ENCODE measurements around the gene CEP120.
"Not testable (repeated sequence)": the region's sequence is repeated elsewhere in the genome, so short reads cannot be mapped to it uniquely, and the experiment has no call there.

CEP120 gene

DNA sequence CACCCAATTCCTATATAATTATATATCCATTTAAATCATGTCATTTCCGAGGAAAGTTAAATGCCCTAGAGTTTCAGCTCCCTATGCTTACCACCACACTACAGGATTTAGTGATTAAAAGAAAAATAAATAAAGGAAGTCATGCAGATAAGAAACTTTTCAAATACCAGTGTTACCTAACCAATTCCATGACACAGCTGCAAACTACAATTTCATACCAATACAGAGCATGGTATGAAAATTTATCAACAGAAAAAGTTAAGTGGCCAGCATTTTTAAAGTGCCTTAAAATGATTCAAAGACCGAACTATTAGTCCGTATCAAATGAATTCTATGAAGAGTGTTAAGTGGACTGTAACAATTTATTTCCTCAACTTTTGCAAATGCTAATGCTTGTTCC is 35.9 kb downstream of the CEP120 start:
- DNase-seq (ENCODE audit: low spot score) = no peak

DNA sequence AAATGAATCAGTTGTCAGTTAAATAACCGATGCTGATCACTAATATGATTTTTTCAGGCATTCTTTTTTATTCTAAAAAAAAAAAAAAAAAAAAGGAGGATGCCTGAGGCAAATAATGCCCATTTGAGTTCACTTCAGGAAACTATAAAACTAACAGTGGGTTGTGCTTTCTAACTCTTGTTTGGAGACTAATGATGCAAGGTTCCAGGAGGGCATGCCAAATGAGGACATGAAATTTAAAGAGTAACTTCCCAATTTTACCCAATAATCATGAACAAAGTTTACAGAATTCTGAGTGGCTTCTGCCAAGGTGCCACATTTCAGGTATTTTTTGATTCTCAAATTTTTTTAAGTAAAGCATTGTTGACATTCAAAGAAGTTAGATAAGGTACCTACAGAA is 41.0 kb downstream of the CEP120 start:
- DNase-seq (ENCODE audit: low spot score) = no peak

DNA sequence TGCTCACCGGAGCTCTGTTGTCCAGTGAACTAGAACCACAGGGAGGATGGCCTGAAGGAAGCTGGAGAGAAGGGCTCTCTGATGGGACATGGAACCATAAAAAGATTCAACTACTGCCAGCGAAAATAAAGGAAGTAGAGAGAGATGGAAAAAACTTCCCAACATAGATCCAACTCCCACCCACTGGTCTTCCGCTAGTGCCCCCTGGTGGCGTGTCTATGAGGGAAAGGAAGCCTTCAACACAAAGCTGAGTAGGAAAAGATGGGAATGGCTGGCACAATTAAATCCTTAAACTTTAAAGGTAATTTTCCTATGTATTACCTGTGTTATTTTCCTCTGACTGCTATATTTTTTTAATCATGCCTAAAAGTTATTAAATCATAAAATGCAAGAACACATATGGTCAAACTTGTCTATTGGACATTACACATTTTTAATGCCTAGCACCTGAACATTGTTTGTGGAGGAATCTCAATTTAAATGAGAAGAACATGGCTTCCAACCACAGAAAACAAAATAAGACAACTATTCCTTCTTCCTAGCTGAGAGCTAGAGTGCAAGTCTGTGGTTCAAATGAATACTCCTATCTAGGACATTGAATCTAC is 51.5 kb downstream of the CEP120 start:
- DNase-seq (ENCODE audit: low spot score) = peak; percentile 23

DNA sequence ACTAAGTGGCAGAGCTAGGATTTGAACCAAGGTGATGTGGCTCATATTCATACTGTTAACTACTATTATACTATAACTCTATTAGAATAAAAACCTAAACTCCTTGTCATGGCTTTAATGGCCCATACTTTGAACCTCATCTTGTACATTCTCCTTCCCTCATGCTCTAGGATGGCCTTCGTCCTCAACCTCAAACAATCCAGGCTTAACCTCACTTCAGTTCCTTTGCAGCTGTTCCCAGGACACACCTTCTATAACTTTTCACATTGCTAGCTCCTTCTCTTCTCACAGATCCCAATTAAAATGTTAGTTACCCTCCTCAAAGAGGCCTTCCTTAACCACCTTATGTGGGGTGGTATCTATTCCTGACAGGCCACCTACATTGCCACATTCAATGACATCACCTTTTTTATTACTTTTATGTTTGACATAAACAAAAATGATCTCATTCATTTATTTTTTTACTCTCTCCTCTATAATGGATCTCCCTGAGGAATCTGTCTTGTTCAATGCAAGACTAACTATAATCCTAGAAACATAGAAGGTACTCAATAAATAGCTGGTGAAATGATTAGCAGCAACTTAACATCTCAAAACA is 53.7 kb downstream of the CEP120 start:
- DNase-seq (ENCODE audit: low spot score) = no peak

DNA sequence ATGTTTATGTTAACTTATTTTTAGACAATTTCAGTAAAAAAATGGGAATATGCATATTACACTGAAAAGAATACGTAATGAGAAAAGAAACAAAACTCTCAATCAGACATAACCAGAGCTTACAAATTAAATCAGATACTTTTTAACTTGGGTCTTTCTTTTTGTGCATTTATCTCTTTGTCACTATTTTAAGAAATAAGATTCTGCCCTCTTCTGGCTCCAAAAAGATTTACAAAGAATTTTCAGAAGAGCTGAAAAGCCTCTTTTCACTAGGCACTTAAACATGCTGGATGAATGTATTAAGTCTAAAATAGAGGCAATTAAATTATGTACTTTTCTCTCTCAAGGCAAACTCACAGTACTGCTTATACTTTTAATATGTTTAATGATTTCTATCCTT is 55.5 kb downstream of the CEP120 start:
- peak; percentile 1 for DNase-seq (ENCODE audit: low spot score)

DNA sequence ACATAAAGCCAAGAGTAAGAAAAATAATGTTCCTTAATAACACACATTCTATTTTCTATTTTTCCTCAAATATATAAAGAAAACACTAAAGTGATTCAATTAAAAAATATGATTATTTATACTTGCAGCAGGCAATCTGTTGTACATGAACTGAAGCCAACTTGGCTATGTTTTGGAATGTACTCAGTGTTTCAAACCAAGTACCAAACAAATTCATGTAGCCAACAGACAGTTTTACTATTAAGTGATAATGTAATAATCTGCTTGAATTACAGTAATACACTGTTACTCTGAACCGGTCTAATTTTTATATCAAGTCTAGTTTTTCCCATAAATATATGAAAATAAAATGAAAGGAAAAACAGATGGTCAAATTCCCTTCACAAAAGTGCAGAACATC is 58.0 kb downstream of the CEP120 start:
- no peak for DNase-seq (ENCODE audit: low spot score)

DNA sequence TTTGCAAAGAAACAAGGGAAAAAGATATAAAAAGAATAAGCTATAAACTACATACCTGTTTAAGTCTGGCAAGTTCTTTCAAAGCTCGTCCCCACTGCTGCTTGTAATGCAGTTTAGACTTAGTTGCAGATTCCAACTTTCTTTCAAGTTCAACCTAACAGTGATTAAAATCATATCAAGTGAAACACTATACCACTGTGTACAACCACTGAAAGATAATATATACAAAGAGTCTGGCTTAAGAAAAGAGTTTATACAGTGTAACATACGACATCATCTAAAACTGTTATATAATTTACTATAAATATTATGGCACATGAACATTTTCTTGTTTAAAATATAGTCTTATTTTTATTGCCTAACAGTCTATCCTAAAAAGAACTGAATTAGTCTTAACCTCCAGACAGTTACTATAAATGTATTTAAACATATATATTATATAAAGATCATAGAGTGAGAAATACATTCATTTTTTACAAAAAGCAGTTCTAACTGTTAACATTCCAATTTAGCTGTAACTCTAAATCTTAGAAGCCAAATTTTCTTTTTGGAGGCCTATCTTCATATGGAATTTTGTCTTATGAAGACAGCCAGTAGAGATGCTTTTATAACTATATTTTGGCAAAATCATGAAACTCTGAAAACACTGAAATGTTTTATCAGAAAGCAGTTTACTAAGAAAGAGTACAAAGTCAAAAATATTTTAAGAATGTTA is 58.6 kb downstream of the CEP120 start:
- no peak for DNase-seq (ENCODE audit: low spot score)

DNA sequence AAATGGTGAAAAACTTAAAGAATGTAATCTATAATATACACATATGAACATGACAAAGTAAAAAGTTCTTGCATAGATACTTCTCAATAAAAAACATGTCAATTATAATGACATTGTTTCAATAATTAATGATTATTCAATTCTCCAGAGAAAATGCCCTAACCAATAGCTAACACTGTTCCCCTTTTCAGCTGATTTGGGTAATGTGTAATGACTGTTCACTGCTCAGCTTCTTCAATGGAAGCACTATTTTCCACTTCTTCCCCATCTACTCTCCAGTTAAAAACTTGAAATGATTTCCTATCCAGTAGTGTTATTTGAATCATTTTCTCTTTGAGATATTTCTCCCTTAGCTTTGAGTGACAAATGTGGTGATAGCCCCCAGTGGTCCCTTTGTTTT is 62.3 kb downstream of the CEP120 start:
- no peak for DNase-seq (ENCODE audit: low spot score)

DNA sequence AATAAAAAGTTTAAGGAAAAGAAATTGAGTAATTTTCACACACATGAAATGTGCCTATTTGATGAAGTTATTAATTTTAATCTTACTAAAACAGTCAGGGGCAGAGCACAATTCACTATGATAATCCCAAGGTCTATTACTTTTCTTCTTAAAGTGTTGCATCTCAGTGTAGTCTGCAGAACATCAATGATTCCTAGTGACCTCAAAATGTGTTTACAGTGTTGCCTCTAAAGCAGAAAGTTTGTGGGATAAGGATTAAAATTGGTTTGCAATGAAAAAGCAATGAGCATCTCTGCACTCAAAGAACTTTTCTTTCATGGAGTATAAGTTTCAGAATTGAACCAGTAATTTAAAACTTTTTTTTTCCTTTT is 63.0 kb downstream of the CEP120 start:
- no peak for DNase-seq (ENCODE audit: low spot score)

DNA sequence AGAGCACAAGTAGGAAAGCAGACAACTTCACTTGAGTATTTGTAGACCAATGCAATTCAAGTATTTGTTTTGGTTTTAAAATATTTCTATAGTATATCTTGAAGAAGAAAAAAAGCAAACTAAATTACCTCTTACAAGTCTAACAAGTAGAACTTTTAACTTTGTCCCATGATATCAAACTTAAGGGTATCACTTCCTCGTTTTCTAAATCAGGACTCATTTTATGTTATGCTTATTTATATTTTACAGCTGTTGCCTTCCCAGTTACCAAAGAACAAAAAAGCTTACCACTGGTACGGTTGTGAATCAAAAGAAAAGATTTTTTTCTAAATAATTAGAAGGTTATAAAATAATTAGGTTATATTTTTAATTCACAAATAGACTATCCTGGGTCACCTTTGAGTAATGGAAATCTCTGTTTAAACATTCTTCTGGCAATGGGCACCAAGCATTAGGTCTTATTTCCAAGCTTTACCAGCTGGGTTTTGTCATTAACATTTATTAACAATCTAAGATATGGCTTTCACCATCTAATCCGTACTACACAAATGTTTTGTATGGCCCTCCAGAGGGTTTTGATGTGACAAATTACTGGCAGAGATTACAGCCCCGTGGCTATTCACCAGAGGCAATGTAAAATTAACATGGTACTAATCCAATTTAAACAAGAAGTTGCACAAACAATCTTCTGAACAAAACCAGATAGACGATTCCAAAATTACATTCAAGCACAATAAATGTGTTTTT is 63.6 kb downstream of the CEP120 start:
- DNase-seq (ENCODE audit: low spot score) = no peak

DNA sequence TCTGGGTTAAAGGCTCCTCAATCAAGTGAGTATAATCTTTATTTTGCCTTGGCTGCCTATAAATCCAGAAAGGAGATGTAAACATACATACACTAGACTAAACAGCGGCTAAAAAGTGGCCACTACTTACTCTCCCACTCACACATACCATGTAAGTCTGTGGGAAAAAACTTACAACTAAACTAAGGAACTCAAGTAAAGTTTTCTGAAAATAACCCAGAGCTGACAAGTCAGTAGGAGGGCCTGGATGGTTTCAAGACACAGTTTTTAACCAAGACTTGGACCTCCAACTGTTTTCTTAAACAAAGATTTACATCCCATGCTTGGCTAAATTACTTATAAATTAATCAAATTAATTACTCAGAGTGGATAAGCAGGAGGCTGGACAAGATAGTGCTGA is 64.5 kb downstream of the CEP120 start:
- DNase-seq (ENCODE audit: low spot score) = no peak

DNA sequence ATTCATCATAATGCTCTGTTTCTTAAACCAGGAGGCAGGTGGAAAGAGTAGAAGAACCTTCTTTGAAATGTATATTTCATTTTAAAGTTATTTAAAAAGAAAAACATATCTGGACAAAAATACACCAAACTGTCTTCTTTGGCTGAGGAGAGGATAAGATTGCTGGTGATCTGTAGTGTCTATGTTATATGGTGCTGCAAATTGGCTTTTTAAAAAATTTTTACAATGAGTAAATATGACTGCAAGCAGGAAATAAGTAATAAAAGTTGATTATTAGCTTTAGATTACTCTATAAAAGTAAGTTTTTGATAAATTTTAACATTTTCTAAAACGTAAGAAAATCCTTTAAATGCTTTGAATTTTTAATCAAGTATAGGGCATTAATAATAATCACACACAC is 64.9 kb downstream of the CEP120 start:
- no peak for DNase-seq (ENCODE audit: low spot score)

DNA sequence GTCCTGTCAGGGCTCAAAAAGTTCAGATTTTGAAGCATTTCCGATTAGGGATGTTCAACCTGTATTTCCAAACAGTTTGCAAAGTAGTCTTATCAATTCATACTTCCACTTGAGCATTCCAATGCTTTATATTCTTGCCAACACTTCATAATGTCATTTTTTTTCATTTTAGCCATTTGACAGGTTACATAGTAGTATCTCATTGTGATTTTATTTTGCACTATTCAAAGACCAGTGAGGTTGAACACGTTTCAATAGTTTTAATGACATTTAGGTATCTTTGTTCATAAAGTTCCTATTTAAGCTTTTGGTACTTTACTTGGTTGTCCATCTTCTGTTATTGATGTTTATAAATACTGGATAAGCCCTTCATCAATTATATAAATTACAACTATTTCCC is 71.4 kb downstream of the CEP120 start:
- no peak for DNase-seq (ENCODE audit: low spot score)

DNA sequence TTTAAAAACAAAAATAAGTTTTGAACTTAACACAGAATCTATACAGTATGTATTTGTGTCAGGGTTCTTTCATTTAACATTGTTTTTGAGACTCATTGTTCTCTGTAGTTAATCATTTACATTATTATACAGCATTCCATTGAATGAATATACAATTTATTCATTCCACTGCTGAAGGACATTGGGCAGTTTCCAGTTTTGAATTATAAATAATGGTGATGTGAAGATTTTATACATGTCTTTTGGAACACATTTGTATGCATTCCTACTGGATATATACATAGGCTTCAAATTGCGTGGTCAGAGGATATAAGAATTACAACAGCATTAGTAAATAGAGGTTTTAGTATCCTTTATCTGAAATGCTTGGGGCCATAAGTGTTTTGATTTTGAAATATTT is 72.0 kb downstream of the CEP120 start:
- DNase-seq (ENCODE audit: low spot score) = no peak

DNA sequence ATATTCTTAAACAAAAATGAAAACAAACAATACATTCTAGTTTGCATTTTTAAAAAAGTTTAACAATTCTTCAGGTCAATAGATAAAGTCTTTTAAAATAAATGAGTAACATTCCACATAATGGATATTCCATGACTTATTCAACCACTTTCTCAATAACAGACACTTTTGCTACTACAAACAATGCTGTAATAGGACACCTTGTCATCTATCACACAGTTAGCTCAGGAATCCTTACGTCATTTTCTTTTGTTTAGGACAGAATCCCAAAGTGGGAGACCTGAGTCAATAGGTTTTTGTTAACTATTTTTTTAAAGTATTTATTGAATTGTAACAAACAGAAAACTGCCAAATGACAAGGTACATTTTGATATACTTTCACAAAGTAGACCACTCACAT is 72.5 kb downstream of the CEP120 start:
- DNase-seq (ENCODE audit: low spot score) = no peak

DNA sequence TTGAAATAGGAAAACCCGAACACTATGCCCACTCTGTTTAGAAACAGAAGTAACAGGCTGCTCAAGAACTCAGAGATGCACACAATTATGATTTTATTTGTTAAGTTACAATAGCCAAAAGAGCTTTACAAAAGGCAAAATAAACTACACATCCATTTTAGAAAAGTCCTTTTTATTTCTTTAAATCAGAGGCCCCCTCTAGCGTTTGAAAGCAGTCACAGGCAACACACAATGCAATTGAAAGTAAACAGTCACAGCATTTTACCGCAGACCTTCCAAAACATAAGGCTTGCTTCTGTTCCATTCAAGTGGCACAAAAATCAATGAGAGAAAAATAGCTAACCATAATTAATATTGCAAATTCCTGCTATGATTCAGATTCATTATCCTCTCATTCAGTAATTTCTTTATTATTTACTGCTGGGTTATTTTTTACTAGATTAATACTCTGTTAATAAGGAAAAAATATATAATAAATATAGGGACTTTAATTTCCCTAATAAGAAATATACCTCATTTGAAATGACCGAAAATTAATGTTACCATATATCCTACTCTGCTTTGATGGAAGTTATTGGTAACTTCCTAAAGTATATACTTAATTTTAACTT is 78.3 kb downstream of the CEP120 start:
- no peak for DNase-seq (ENCODE audit: low spot score)

DNA sequence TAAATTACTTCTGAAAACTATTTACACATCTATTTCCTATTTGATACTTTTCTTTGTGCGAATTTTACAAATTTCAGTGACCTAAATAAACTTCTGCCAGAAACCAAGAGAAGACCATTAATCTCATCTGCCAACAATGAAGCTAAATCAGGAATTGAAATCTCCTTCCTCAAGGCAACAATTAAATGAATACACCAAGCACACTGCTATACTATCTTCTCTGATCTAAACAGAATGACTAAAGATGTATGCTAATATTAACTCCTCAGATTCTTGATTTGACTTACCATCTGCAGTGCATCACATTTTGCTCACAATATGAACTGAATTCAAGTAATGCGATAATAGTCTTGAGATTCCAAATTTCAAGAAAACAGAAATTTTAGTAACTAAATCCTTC is 82.3 kb downstream of the CEP120 start:
- no peak for DNase-seq (ENCODE audit: low spot score)

DNA sequence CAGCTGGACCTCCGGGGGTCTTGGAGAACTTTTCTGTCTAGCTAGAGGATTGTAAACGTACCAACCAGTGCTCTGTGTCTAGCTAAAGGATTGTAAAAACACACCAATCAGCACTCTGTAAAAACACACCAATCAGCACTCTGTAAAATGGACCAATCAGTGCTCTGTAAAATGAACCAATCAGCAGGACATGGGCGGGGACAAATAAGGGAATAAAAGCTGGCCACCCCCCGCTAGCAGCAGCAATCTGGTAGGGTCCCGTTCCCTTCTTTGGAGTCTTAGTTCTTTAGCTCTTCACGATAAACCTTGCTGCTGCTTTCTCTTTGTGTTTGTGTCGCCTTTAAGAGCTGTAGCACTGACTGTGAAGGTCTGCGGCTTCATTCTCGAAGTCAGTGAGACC is 114.8 kb downstream of the CEP120 start:
- not testable (repeated sequence) for DNase-seq (ENCODE audit: low spot score)

DNA sequence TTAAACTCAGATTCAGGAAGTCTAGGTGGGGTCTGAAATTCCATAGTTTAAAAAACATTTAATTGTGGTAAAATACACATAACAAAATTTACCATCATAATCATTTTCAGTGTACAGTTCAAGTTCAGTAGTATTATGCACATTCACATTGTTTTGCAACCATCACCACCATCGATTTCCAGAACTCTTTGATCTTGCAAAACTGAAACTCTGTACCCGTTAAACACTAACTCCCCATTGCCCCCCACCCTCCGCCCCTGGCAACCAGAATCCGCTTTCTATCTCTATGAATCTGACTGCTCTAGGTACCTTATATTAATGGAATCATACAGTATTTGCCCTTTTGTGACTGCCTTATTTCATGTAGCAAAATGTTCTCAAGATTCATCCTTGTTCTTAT is 117.5 kb downstream of the CEP120 start:
- DNase-seq (ENCODE audit: low spot score) = no peak

DNA sequence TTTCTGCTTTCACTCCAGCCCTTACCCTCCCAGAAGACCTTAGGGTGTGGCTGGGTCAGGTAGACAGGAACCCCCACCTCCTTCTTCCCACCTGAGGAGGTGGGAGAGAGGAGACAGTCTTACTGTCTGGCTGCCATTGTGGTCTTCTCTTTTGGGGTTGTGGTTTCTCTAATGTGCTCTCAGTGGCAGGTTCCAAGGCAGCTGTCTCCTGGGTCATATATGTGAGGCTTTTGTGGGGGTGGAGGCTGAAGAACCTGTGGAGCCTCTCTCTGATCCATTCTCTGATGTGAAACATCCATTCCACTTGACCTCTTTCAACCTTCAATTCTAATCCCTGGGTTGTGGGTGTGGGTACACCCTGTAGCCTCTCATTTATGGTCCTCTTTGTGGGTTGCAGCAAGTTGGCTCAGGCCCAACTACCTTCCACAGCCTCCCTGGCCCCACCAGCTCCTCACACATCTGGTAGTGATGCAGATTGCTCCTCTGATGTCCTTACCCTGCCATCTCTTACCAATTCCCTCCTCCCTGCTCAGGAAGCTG is 118.4 kb downstream of the CEP120 start:
- DNase-seq (ENCODE audit: low spot score) = no peak

DNA sequence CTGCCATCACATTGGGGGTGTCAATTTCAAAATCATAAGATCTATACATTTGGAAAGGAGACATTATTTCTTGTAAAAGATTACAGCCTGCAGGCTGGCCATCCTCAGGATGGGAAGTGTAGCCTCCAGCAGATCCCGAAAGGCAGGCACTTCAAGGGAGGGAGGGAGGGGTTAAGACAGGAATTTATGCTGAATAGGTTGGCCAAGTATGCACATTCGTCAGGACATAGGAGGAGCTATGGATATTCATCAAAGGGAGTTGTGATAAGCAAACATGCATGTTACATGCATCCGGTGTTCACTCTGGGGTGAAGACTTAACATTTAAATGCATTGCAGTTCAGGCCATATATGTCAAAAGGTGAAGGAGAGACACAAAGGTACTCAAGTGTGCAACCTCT is 119.4 kb downstream of the CEP120 start:
- DNase-seq (ENCODE audit: low spot score) = no peak

DNA sequence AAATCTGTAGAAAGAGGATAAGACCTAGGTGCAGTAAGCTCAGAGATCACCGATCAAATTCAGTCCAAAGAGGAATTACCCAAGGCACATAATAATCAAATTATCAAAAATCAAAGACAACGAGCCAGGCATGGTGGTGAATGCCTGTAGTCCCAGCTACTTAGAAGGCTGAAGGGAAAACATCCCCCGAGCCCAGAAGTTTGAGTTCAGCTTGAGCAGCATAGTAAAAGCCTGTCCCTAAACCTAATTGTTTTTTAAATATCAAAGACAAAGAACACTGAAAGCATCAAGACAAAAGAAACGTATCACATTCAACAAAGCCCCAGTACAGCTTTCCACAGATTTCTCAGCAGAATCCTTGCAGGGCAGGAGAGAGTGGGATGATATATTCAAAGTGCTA is 122.9 kb downstream of the CEP120 start:
- no peak for DNase-seq (ENCODE audit: low spot score)
